Ishikawa (cell line): ENCODE measurements around the gene GRID2.

Experiments
- CEBPB ChIP-seq: IDR thresholded peaks from 2 replicates; pipeline ENCODE4 v1.6.1; 2012
- CREB1 ChIP-seq: IDR thresholded peaks from 2 replicates; pipeline ENCODE4 v1.6.1; 2012; ENCODE audit warnings: low read depth
- EGR1 ChIP-seq: IDR thresholded peaks from 2 replicates; pipeline ENCODE4 v1.6.1; 2012
- EP300 ChIP-seq: IDR thresholded peaks from 2 replicates; pipeline ENCODE4 v1.6.1; 2012; ENCODE audit warnings: borderline replicate concordance
- FOXM1 ChIP-seq: IDR thresholded peaks from 2 replicates; pipeline ENCODE4 v1.6.1; 2012; ENCODE audit warnings: low read depth, borderline replicate concordance
- MAX ChIP-seq: IDR thresholded peaks from 2 replicates; pipeline ENCODE4 v1.6.1; 2012
- NFIC ChIP-seq: IDR thresholded peaks from 2 replicates; pipeline ENCODE4 v1.6.1; 2012
- RAD21 ChIP-seq: IDR thresholded peaks from 2 replicates; pipeline ENCODE4 v1.6.1; 2012; ENCODE audit warnings: low read depth
- REST ChIP-seq: IDR thresholded peaks from 2 replicates; pipeline ENCODE4 v1.6.1; 2012; ENCODE audit warnings: low read depth, mild to moderate bottlenecking
- TAF1 ChIP-seq: IDR thresholded peaks from 2 replicates; pipeline ENCODE4 v1.6.1; 2012; ENCODE audit warnings: low read depth, mild to moderate bottlenecking
- TCF12 ChIP-seq: IDR thresholded peaks from 2 replicates; pipeline ENCODE4 v1.6.1; 2012; ENCODE audit warnings: low read depth
- TEAD4 ChIP-seq: IDR thresholded peaks from 2 replicates; pipeline ENCODE4 v1.6.1; 2012
- USF1 ChIP-seq: IDR thresholded peaks from 2 replicates; pipeline ENCODE4 v1.6.1; 2012
- YY1 ChIP-seq: IDR thresholded peaks from 2 replicates; pipeline ENCODE4 v1.6.1; 2012; ENCODE audit warnings: low read depth
- ZBTB7A ChIP-seq: IDR thresholded peaks from 2 replicates; pipeline ENCODE4 v1.6.1; 2012; ENCODE audit warnings: low read depth

Gene GRID2

GRCh38 chr4:92646826-92647225, 343.1 kb downstream of the GRID2 start:
- TF ChIP-seq MAX (no peak), TAF1 (no peak), USF1 (no peak), NFIC (no peak), ZBTB7A (no peak), RAD21 (no peak), CREB1 (no peak), EGR1 (no peak), EP300 (no peak), FOXM1 (no peak), REST (no peak), TEAD4 (no peak), CEBPB (no peak), TCF12 (no peak), YY1 (no peak)

- no peak for TF ChIP-seq REST
- no peak for TF ChIP-seq YY1
- TF ChIP-seq NFIC = no peak
- no peak for TF ChIP-seq RAD21
- no peak for TF ChIP-seq TEAD4
- no peak for TF ChIP-seq CEBPB
- no peak for TF ChIP-seq FOXM1
- TF ChIP-seq ZBTB7A = no peak
These were observed 347.8 kb downstream of the GRID2 start for GRCh38 chr4:92651536-92651935.

- TF ChIP-seq ZBTB7A (no peak), MAX (no peak), REST (no peak), CREB1 (no peak), FOXM1 (no peak), CEBPB (no peak), EP300 (no peak)
These were observed 350.3 kb downstream of the GRID2 start for GRCh38 chr4:92654084-92654483.

- no peak for TF ChIP-seq ZBTB7A
- no peak for TF ChIP-seq YY1
- TF ChIP-seq EP300 = no peak
These were observed 353.9 kb downstream of the GRID2 start for GRCh38 chr4:92657695-92658094.

GRCh38 chr4:92658318-92658717, 354.6 kb downstream of the GRID2 start:
- TF ChIP-seq USF1 (no peak), EGR1 (no peak), MAX (no peak), YY1 (no peak), TEAD4 (no peak), RAD21 (no peak), CEBPB (no peak), REST (no peak), TCF12 (no peak), EP300 (no peak), FOXM1 (no peak), CREB1 (no peak), TAF1 (no peak), ZBTB7A (no peak), NFIC (no peak)
